WERI-Rb-1 (cell line): Measurements from ENCODE around the gene SAMD8.

Experiments
- DNase-seq: peaks from one replicate; pipeline ENCODE4 v3.0.0-alpha.2; 2020
- H3K27ac ChIP-seq: fragments of 250-450 bp; sonication (Bioruptor Pico); 2 replicates; pipeline ENCODE4 v1.5.1; 2020; ENCODE audit warnings: mild to moderate bottlenecking, moderate library complexity
- H3K27me3 ChIP-seq: fragments of 250-450 bp; sonication (Bioruptor Pico); 2 replicates; pipeline ENCODE4 v1.5.1; 2021; ENCODE audit warnings: mild to moderate bottlenecking, low read depth, moderate library complexity; ENCODE audit not compliant: insufficient read depth, severe bottlenecking
- H3K36me3 ChIP-seq: fragments of 250-450 bp; sonication (Bioruptor Pico); 2 replicates; pipeline ENCODE4 v1.5.1; 2020; ENCODE audit warnings: mild to moderate bottlenecking, moderate library complexity
- H3K4me3 ChIP-seq: 2 replicates; pipeline ENCODE4 v1.5.1; 2011; ENCODE audit warnings: low read depth, mild to moderate bottlenecking, control low read depth, low read length
- H3K9me3 ChIP-seq: fragments of 250-450 bp; sonication (Bioruptor Pico); 2 replicates; pipeline ENCODE4 v1.5.1; 2021; ENCODE audit warnings: mild to moderate bottlenecking, moderate library complexity; ENCODE audit not compliant: severe bottlenecking
- CTCF ChIP-seq: IDR thresholded peaks from 2 replicates; pipeline ENCODE4 v1.5.1; 2011; ENCODE audit warnings: low read depth, mild to moderate bottlenecking, control low read depth, inconsistent platforms, low read length

The SAMD8 gene

DNA sequence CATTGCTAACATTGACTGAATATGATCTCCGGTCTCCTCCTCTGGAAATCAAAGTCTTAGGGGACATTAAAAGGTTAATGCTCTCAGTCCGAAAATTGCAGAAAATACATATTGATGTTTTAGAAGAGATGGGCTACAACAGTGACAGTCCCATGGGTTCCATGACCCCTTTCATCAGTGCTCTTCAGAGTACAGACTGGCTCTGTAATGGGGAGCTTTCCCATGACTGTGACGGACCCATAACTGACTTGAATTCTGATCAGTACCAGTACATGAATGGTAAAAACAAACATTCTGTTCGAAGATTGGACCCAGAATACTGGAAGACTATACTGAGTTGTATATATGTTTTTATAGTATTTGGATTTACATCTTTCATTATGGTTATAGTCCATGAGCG is 39.2 kb downstream of the SAMD8 start:
- Histone ChIP-seq H3K4me3 (no peak overlapping the region), H3K27ac (no peak overlapping the region), H3K36me3 (peaks cover 24% of the 10 kb centered on the region), H3K9me3 (no peaks in the 10 kb centered on the region), H3K27me3 (no peaks in the 10 kb centered on the region)
- no peak for DNase-seq
- no peak for TF ChIP-seq CTCF

DNA sequence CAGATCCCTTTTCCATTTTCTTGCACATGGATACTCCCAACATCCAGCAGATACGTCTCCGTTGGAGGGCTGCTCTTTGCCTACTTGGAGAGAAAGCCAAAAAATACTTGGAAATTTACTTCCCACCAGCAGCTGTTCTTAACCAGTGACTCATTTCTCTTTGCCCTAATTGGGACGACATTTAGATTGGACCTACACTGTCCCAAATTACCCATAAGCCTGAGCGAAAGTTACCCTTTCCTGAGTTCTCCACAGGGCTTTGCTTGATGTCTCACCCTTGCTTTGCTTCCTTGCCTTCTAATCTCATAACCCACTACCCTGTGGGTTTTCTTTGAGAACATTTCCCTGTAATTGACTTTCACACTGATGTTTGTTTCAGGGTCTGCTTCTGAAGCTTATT is 48.1 kb downstream of the SAMD8 start:
- DNase-seq = no peak
- Histone ChIP-seq H3K9me3 (no peaks in the 10 kb centered on the region), H3K36me3 (peaks cover 2% of the 10 kb centered on the region), H3K27ac (no peak overlapping the region), H3K4me3 (no peak overlapping the region), H3K27me3 (no peaks in the 10 kb centered on the region)
- no peak for TF ChIP-seq CTCF

DNA sequence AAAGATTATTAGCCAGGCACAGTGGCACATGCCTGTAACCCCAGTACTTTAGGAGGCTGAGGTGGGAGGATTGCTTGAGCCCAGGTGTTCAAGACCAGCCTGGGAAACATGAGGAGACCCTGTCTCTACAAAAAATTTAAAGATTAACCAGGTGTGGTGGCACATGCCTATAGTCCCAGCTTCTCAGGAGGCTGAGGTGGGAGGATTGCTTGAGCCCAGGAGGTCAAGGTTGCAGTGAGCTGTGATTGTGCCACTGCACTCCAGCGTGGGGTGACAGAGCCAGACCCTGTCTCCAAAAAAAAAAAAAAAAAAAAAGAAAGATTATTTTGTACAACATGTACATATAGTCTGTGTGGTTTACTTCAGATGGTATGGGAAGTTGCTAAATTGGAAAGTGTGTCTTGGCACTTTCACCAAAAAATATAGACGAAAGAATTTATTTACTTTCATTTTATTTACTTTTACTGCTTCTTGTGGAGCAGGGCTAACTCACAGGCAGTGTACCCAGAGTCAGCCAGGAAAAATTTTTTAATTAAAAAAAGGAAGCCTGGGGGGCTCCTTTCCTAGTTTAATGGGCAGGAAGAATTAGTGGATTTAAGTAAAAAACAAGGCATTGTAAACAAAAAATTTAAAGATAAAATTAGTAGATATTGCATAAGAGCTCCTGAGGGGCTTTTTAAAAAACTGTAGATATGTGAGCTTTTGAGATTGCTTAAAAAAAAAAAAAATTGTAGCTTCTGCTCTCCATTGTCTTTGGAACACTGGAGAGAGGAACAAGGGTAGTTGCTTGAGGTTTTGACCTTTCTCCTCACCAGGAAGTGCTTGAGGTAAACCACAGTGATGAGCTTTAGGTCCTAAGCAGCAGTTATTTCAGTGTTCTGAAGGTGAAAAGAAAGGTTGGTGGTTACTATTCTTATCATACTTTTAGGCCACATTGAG is 54.5 kb downstream of the SAMD8 start:
- no peak overlapping the region for H3K27ac ChIP-seq
- H3K36me3 ChIP-seq = peaks cover 21% of the 10 kb centered on the region
- TF ChIP-seq CTCF = no peak
- H3K27me3 ChIP-seq = no peaks in the 10 kb centered on the region
- no peak overlapping the region for H3K4me3 ChIP-seq
- H3K9me3 ChIP-seq = no peaks in the 10 kb centered on the region
- no peak for DNase-seq

DNA sequence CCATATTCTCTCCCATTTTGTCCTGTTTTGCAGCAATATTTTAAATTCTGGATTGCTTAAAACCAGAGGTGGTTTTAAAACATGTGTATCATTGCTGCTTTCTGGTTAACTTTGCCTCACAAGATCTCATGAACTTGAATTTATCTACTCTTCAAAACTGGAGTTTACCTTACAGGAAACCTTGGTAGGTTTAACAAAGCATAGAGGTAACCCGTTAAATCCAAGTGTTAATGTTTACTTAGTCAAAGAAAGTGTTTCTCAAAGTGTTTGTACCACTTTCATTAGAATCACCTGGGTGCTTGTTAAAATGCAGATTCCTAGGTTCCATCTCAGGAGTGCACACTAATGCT is 55.1 kb downstream of the SAMD8 start:
- Histone ChIP-seq H3K4me3 (no peak overlapping the region), H3K9me3 (no peaks in the 10 kb centered on the region), H3K27ac (no peak overlapping the region), H3K27me3 (no peaks in the 10 kb centered on the region), H3K36me3 (peaks cover 21% of the 10 kb centered on the region)
- no peak for TF ChIP-seq CTCF
- no peak for DNase-seq

DNA sequence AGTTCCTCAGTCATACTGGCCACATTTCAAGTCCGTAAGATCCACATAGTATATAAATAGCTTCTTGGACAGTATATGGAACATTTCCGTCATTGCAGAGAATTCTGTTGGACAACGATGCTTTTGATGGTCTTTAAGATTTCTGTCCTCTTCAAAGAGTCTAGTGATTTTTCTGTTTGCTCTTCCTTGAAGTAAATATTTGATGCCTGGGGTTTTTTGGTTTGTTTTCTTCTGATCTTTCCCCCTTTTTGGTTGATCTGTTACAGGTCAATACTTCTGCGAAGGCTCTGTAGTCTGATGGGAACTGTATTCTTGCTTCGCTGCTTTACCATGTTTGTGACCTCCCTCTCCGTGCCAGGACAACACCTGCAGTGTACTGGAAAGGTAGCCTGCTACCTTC is 56.8 kb downstream of the SAMD8 start:
- H3K9me3 ChIP-seq = no peaks in the 10 kb centered on the region
- H3K27ac ChIP-seq = no peak overlapping the region
- no peak for TF ChIP-seq CTCF
- DNase-seq = no peak
- peaks cover 21% of the 10 kb centered on the region for H3K36me3 ChIP-seq
- H3K4me3 ChIP-seq = no peak overlapping the region
- no peaks in the 10 kb centered on the region for H3K27me3 ChIP-seq

- TF ChIP-seq CTCF = no peak
- Histone ChIP-seq H3K9me3 (no peaks in the 10 kb centered on the region), H3K36me3 (peaks cover 14% of the 10 kb centered on the region; the same call in 1 of the 2 replicates), H3K4me3 (no peak overlapping the region), H3K27ac (no peak overlapping the region), H3K27me3 (no peaks in the 10 kb centered on the region)
- no peak for DNase-seq
Measured at GRCh38 chr10:75170215-75170614, 58.8 kb downstream of the SAMD8 start.
